ENCODE data around the gene KLHL28.
"Not testable (repeated sequence)": the region's sequence is repeated elsewhere in the genome, so short reads cannot be mapped to it uniquely, and the experiment has no call there.

Gene KLHL28

DNA sequence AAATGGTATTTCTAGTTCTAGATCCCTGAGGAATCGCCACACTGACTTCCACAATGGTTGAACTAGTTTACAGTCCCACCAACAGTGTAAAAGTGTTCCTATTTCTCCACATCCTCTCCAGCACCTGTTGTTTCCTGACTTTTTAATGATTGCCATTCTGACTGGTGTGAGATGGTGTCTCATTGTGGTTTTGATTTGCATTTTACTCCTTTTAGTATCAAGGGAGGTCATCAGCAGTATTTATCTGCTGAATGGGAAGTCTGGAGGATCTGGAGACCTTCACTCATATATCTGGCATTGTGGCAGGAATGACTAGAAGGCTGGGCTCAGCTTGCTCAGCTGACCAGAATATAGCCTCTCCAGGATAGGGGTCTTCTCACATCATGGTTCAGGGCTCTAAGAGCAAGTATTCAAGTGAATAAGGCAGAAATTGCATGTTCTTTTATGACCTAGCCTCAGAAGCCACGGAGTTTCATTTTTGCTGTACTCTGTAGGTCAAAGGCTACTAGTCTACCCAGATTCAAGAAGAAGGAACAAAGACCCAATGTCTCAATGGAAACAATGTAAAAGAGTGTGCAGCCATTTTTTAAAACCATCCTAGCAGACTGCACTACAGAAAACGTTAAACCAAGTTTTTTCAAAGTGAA lies 69.9 kb downstream of the KLHL28 start:
- H3K36me3 ChIP-seq (ENCODE audit: control insufficient read depth in 4 of 4, insufficient read depth in 4 of 4, low read length in 3 of 4); H3K4me1 ChIP-seq (ENCODE audit: control extremely low read depth in 1 of 4, control insufficient read depth in 4 of 4, insufficient read depth in 4 of 4, low read length in 3 of 4); DNase-seq; H3K27me3 ChIP-seq (replicated peaks in 2 of 5; ENCODE audit: control insufficient read depth in 4 of 5, insufficient read depth in 5 of 5, low read length in 4 of 5); H3K27ac ChIP-seq (ENCODE audit: insufficient read depth in 1 of 2, low read depth in 1 of 2, low read length in 2 of 2, poor library complexity in 1 of 2, severe bottlenecking in 2 of 2); POLR2A ChIA-PET; H3K9me3 ChIP-seq (ENCODE audit: control extremely low read depth in 1 of 5, control insufficient read depth in 4 of 5, insufficient read depth in 2 of 5, low read depth in 1 of 5, low read length in 4 of 5); H3K4me3 ChIP-seq (ENCODE audit: control insufficient read depth in 1 of 7, extremely low read depth in 1 of 7, insufficient read depth in 4 of 7, low read depth in 2 of 7, low read length in 6 of 7); CTCF ChIA-PET: not testable (repeated sequence)
- 90% methylated on average over 2 of the region's 3 CpGs for WGBS (ENCODE audit: insufficient coverage)

DNA sequence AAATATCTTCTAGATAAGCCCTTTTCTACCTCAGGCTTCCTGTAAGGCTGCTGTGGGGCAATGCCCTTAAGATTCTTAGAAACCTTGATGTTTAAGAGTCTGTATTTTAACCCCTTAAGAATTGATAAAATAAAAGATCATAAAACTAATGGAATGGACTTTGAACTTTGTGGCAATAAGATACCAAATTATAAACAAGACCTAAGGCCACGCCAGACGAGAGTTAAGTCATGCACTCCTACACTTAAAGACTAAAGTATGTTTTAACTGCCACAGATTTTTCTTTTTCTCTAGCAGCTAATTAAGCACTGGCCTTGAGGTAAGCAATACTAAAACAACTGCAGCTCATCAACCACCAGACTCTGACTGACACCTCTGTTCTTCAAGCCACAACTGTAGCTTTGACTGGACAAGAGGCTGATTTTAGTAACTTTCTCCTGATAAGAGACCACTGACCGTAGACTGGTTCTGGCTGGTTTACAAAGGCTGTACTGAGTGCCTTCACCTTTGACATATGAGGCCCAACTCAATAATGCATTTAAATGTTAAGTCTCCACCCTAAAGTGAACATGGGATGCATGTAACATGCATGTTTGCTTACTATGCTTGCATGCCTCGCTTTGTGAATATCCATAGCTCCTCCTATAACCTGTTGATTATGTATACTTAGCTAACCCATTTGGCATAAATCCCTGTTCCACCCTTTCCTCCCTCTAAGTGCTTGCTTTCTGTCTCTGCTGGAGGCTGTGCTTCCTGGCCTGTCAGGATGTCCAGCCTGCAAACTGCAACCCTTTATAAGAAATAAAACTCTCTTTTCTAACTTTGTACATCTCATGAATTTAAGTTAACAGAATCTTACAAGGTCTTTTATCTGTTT lies 71.9 kb downstream of the KLHL28 start:
- no peak overlapping the region for H3K27ac ChIP-seq (ENCODE audit: insufficient read depth in 1 of 2, low read depth in 1 of 2, low read length in 2 of 2, poor library complexity in 1 of 2, severe bottlenecking in 2 of 2)
- H3K4me3 ChIP-seq (ENCODE audit: control insufficient read depth in 1 of 7, extremely low read depth in 1 of 7, insufficient read depth in 4 of 7, low read depth in 2 of 7, low read length in 6 of 7) = no peak overlapping the region
- no peaks in the 10 kb centered on the region for H3K4me1 ChIP-seq (ENCODE audit: control extremely low read depth in 1 of 4, control insufficient read depth in 4 of 4, insufficient read depth in 4 of 4, low read length in 3 of 4)
- no peaks in the 10 kb centered on the region for H3K36me3 ChIP-seq (ENCODE audit: control insufficient read depth in 4 of 4, insufficient read depth in 4 of 4, low read length in 3 of 4)
- DNase-seq = no peak
- WGBS (ENCODE audit: insufficient coverage) = 91% methylated on average over 4 of the region's 4 CpGs
- ChIA-PET CTCF (interaction anchor here (0.7 kb wide), 1 partner anchor 594 kb away, joined by 3 read pairs; no protein-coding TSS in a partner anchor), POLR2A (interaction anchor here (0.6 kb wide), 1 partner anchor 242 kb away, joined by 3 read pairs; no protein-coding TSS in a partner anchor)
- no peaks in the 10 kb centered on the region for H3K27me3 ChIP-seq (replicated peaks in 2 of 5; ENCODE audit: control insufficient read depth in 4 of 5, insufficient read depth in 5 of 5, low read length in 4 of 5)
- H3K9me3 ChIP-seq (ENCODE audit: control extremely low read depth in 1 of 5, control insufficient read depth in 4 of 5, insufficient read depth in 2 of 5, low read depth in 1 of 5, low read length in 4 of 5) = peaks cover 0 to 8% (median 3%) of the 10 kb centered on the region in 5 experiments

DNA sequence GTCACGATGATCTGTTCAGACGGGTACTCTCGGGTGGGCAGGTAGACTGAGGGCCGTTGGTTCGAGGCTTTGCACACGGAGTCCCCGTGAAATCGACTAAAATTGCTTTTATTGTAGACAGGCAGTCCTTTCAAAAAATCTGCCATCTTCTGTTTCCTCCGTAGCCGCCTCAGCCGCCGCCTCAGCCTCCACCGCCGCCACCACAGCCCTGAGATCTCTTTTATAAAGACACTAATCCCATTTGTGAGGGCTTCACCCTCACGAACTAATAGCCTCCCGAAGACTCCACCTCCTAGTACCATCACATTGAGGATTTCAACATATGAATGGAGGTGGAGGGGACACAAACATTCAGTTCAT lies 74.2 kb downstream of the KLHL28 start:
- no peaks in the 10 kb centered on the region for H3K27me3 ChIP-seq (replicated peaks in 2 of 5; ENCODE audit: control insufficient read depth in 4 of 5, insufficient read depth in 5 of 5, low read length in 4 of 5)
- H3K36me3 ChIP-seq (ENCODE audit: control insufficient read depth in 4 of 4, insufficient read depth in 4 of 4, low read length in 3 of 4) = no peaks in the 10 kb centered on the region
- DNase-seq = no peak
- H3K27ac ChIP-seq (ENCODE audit: insufficient read depth in 1 of 2, low read depth in 1 of 2, low read length in 2 of 2, poor library complexity in 1 of 2, severe bottlenecking in 2 of 2) = no peak overlapping the region
- CTCF ChIA-PET = no interaction called here
- H3K9me3 ChIP-seq (ENCODE audit: control extremely low read depth in 1 of 5, control insufficient read depth in 4 of 5, insufficient read depth in 2 of 5, low read depth in 1 of 5, low read length in 4 of 5) = peaks cover 0 to 11% (median 3%) of the 10 kb centered on the region in 5 experiments
- no peaks in the 10 kb centered on the region for H3K4me1 ChIP-seq (ENCODE audit: control extremely low read depth in 1 of 4, control insufficient read depth in 4 of 4, insufficient read depth in 4 of 4, low read length in 3 of 4)
- POLR2A ChIA-PET = no interaction called here
- no peak overlapping the region for H3K4me3 ChIP-seq (ENCODE audit: control insufficient read depth in 1 of 7, extremely low read depth in 1 of 7, insufficient read depth in 4 of 7, low read depth in 2 of 7, low read length in 6 of 7)
- WGBS (ENCODE audit: insufficient coverage) = 97% methylated on average over 13 of the region's 16 CpGs

DNA sequence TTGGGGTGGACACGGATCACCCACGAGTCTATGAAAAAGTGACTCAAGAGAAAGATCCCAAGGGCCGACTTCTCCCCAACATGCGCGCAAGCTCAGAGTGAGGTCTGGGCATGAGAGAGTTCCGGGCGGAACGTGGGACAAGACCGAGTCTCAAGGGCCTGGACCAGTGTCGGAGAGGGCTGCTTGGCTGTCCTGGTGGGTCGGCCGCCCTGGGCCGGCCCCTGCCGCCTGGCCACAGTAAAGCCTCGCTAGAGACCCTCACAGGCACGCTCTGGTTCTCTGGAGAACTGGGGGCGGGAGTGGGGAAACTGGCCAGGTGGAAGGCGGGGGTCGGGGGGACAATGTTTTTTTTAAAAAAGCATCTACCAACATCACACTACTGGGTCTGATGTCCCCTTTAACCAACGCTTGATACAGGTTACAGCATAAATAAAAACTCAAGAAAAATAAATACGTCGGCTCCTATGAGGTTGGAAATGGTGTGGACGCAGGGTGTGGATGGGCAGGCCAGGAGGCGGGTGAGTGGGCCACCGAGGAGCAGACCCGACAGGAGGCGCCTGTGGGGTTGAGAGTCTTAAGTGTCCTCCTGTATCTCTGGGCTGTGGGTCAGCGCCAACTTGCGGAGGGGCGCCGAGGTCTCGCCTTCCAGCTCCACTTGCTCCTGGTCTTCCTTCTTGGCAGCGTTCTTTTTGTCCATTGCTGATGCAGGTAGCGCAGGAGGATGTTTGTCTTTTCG lies 74.7 kb downstream of the KLHL28 start:
- ChIA-PET POLR2A (no interaction called here), CTCF (no interaction called here)
- peaks cover 0 to 11% (median 3%) of the 10 kb centered on the region in 5 experiments for H3K9me3 ChIP-seq (ENCODE audit: control extremely low read depth in 1 of 5, control insufficient read depth in 4 of 5, insufficient read depth in 2 of 5, low read depth in 1 of 5, low read length in 4 of 5)
- DNase-seq = no peak
- no peak overlapping the region for H3K27ac ChIP-seq (ENCODE audit: insufficient read depth in 1 of 2, low read depth in 1 of 2, low read length in 2 of 2, poor library complexity in 1 of 2, severe bottlenecking in 2 of 2)
- no peaks in the 10 kb centered on the region for H3K27me3 ChIP-seq (replicated peaks in 2 of 5; ENCODE audit: control insufficient read depth in 4 of 5, insufficient read depth in 5 of 5, low read length in 4 of 5)
- no peak overlapping the region for H3K4me3 ChIP-seq (ENCODE audit: control insufficient read depth in 1 of 7, extremely low read depth in 1 of 7, insufficient read depth in 4 of 7, low read depth in 2 of 7, low read length in 6 of 7)
- H3K36me3 ChIP-seq (ENCODE audit: control insufficient read depth in 4 of 4, insufficient read depth in 4 of 4, low read length in 3 of 4) = no peaks in the 10 kb centered on the region
- H3K4me1 ChIP-seq (ENCODE audit: control extremely low read depth in 1 of 4, control insufficient read depth in 4 of 4, insufficient read depth in 4 of 4, low read length in 3 of 4) = no peaks in the 10 kb centered on the region
- WGBS (ENCODE audit: insufficient coverage) = 97% methylated on average over 24 of the region's 35 CpGs

DNA sequence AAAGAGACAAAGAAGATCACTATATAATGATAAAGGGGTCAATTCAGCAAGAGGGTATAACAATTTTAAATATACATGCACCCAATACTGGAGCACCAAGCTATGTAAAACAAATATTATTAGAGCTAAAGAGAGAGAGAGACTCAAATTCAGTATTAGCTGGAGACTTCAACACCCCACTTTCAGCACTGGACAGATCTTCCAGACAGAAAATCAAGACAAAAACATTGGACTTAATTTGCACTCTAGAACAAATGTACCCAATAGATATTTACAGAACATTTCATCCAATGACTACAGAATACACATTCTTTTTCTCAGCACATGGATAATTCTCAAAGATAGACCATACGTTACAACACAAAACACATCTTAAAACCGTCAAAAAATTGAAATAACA lies 81.0 kb downstream of the KLHL28 start:
- no peaks in the 10 kb centered on the region for H3K36me3 ChIP-seq (ENCODE audit: control insufficient read depth in 4 of 4, insufficient read depth in 4 of 4, low read length in 3 of 4)
- H3K4me1 ChIP-seq (ENCODE audit: control extremely low read depth in 1 of 4, control insufficient read depth in 4 of 4, insufficient read depth in 4 of 4, low read length in 3 of 4) = no peaks in the 10 kb centered on the region
- no peak for DNase-seq
- H3K27ac ChIP-seq (ENCODE audit: insufficient read depth in 1 of 2, low read depth in 1 of 2, low read length in 2 of 2, poor library complexity in 1 of 2, severe bottlenecking in 2 of 2) = no peak overlapping the region
- H3K9me3 ChIP-seq (ENCODE audit: control extremely low read depth in 1 of 5, control insufficient read depth in 4 of 5, insufficient read depth in 2 of 5, low read depth in 1 of 5, low read length in 4 of 5) = peaks cover 0 to 8% (median 0%) of the 10 kb centered on the region in 5 experiments
- WGBS (ENCODE audit: insufficient coverage) = 100% methylated on average over 1 of the region's 2 CpGs
- CTCF ChIA-PET = interaction anchor here (1.1 kb wide), 1 partner anchor 34 kb away, joined by 3 read pairs; no protein-coding TSS in a partner anchor
- no peaks in the 10 kb centered on the region for H3K27me3 ChIP-seq (replicated peaks in 2 of 5; ENCODE audit: control insufficient read depth in 4 of 5, insufficient read depth in 5 of 5, low read length in 4 of 5)
- H3K4me3 ChIP-seq (ENCODE audit: control insufficient read depth in 1 of 7, extremely low read depth in 1 of 7, insufficient read depth in 4 of 7, low read depth in 2 of 7, low read length in 6 of 7) = no peak overlapping the region
- POLR2A ChIA-PET = no interaction called here
